HL-60/S4 treated with retinoic acid at 250 ng/mL for 4 days and 3 days (cell line): ENCODE results near the gene NIM1K.
"Not testable (repeated sequence)": the region's sequence is repeated elsewhere in the genome, so short reads cannot be mapped to it uniquely, and the experiment has no call there.

Experiments used
- in situ Hi-C: fragments of 300-500 bp; cut with MboI; formaldehyde crosslinking; loops from 2 replicates; pipeline ENCODE4 v1.7.0; 2022; ENCODE audit warnings: low sequenced_read_pairs

The NIM1K gene

DNA sequence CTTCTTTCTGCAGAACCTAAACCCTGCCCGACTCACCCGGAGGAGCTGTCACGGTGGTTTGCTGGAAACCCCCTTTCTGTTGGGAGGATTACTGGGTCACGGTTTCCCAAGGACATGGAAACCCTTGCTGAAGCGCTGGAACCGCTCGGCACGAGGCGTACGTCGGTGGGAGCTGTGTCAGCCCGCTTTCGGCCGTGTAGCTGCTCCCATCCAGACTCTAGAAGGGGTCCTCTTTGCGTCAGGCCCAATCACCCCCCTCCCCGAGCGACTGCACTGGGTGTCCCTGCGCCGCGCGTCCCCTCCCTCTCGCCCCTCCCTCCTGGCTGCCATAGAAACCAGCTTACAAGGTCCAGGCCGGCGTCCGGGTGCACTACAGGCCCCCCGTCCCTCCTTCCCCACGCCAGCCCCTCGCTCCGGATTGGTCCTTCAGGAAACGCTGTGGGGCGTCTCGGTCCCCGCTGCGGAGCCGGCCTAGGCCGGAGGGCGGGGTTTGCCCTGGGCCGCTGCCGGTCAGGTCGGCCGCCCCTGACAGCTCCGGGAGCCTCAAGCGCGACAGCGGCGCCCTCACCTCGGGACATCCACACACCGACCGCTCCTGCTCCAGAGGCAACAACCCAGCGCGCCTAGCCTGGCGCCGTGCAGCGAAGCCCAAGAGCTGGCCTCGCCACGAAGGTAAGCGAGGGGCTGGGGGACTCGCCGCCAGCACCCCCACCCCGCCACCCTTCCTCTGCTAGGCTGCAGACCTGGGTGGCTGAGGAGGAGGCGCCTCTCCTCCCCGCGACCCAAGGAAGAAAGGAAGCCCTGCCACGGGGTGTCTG lies at the start of gene NIM1K:
Gene NIM1K (plus strand): TSS at position 486 of the 818 bp plus-strand sequence. CDS start 53,551 bp downstream, outside the sequence.
- in situ Hi-C loops, result no loop called here

- in situ Hi-C loops, result no loop called here
These were observed 47.0 kb upstream of the NIM1K start for GRCh38 chr5:43145071-43145470.

- in situ Hi-C loops, result no loop called here
These were observed 45.1 kb upstream of the NIM1K start for GRCh38 chr5:43146958-43147357.

DNA sequence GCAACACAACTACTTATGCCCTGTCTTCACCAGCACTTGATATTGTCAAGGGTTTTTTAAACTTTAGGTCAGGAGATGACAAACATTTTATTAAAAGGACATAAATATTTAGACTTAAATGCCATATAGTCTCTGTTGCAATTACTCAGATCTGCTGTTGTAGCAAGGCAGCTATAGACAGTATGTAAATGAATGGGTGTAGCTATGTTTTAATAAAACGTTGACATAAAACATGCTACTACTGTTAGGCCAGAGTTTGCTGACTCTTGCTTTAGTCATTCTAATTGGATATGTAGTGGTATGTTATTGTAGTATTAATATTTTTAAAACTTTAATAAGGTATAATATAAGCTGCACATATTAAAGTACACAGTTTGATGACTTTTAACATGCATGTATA lies 43.6 kb upstream of the NIM1K start:
- in situ Hi-C loops, result no loop called here

DNA sequence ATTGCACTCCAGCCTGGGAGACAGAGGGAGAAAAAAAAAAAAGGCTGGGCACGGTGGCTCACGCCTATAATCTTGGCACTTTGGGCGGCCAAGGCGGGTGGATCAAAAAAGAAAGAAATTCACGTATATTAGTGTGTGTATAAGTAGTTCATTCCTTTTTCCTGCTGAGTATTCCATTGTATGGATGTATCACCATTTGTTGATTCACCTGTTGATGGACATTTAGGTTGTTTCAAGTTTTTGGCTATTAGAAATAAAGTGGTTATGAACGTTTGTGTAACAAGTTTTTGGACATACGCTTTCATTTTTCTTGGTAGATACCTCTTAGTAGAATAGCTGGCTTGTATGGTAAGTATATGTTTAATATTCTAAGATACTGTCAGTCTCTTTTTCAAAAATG lies 42.8 kb upstream of the NIM1K start:
- in situ Hi-C loops, result no loop called here

GRCh38 chr5:43150075-43150474 lies 42.0 kb upstream of the NIM1K start:
- in situ Hi-C loops, result no loop called here

- in situ Hi-C loops, result no loop called here
These were observed 41.3 kb upstream of the NIM1K start for GRCh38 chr5:43150748-43151147.

- in situ Hi-C loops, result no loop called here
These were observed 39.1 kb upstream of the NIM1K start for GRCh38 chr5:43152946-43153345.

DNA sequence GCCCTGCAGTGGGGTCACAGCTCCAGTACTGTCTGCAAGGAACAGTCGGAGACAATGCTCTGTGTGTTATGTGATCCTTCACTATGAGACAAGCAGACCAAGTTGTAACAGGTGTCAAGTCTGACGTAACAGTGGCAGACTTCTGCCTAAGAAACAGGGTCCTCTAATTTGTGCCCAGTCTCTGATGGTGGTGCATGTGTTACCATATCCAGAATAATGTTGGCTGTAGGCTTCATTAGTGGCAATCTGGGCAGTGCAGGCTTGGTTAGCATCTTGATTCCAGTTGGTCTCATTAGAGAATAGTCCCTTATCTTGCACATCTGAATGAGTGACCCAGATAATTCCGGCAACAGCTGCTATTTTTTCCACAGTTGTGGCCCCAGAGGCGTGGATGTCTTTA lies 37.6 kb upstream of the NIM1K start:
- in situ Hi-C loops, result no loop called here

GRCh38 chr5:43155394-43156096 lies 36.5 kb upstream of the NIM1K start:
- in situ Hi-C loops, result no loop called here

DNA sequence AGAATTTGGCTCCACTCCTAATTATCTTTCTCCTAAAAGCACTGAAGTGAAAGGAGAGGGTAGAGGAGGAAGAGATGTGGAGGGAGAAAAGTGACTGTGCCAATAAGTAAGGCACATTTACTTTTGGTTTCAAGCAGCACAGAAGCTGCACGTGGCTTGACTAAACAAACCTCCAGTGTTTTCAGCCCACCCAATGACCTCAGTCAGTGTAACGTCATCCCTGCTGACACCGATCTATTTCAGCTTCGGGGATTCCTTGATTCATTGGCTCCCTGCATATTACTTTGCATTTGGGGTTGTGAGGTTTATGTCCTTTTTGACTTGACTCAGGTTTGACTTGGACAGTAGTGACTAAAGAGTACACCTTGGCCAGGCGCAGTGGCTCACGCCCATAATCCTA lies 35.6 kb upstream of the NIM1K start:
- in situ Hi-C loops, result no loop called here

- in situ Hi-C loops, result no loop called here
These were observed 35.0 kb upstream of the NIM1K start for GRCh38 chr5:43157068-43157467.

- in situ Hi-C loops, result no loop called here
These were observed 30.8 kb upstream of the NIM1K start for GRCh38 chr5:43161244-43161643.

GRCh38 chr5:43164801-43165200 lies 27.2 kb upstream of the NIM1K start:
- in situ Hi-C loops, result not testable (repeated sequence)

DNA sequence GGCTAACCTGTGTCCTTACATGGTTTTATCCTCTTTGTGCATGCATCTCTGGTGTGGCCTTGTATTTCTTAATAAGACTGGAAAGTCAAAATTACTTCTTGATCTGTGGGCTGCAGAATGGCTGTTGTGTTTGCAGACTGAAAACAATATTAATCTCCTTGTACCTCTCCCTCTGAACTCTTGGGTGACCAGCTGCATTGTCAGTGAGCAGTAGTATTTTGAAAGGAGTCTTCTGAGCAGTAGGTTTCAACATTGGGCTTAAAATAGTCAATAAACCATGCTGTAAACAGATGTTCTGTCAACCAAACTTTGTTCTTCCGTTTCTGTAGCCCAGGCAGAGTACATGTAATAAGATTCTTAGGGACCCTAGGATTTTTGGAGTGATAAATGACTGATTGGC lies 26.7 kb upstream of the NIM1K start:
- in situ Hi-C loops, result no loop called here

GRCh38 chr5:43168175-43168574 lies 23.9 kb upstream of the NIM1K start:
- in situ Hi-C loops, result no loop called here

DNA sequence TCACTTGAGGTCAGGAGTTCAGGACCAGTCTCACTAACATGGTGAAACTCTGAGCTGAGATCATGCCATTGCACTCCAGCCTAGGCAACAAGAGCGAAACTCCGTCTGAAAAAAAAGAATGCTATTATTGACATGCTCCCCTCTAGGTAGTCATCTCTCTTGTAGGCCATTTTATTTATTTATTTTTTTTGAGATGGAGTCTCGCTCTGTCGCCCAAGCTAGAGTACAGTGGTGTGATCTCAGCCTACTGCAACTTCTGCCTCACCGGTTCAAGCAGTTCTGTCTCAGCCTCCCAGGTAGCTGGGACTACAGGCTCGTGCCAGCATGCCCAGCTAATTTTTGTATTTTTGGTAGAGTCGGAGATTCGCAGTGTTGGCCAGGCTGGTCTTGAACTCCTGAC lies 20.6 kb upstream of the NIM1K start:
- in situ Hi-C loops, result no loop called here

GRCh38 chr5:43171926-43172325 lies 20.1 kb upstream of the NIM1K start:
- in situ Hi-C loops, result no loop called here

GRCh38 chr5:43172779-43173178 lies 19.2 kb upstream of the NIM1K start:
- in situ Hi-C loops, result no loop called here

- in situ Hi-C loops, result no loop called here
These were observed 17.4 kb upstream of the NIM1K start for GRCh38 chr5:43174586-43174985.

- in situ Hi-C loops, result no loop called here
These were observed 12.2 kb upstream of the NIM1K start for GRCh38 chr5:43179836-43180235.

DNA sequence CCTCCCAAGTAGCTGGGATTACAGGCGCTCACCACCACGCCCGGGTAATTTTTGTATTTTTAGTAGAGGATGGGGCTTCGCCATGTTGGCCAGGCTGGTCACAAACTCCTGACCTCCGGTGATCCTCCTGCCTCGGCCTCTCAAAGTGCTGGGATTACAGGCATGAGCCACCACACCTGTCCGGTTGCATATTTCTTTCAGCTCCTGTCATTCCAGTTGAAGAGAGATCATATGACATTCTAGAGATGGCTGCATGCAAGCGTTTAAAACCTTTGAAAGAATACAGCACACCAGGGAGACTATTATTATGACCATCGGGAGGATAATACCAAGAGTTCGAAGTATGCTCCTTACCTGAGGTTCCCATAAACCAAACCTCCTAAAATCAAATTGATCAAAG lies 9.6 kb upstream of the NIM1K start:
- in situ Hi-C loops, result no loop called here
